Spleen (tissue), 7 donors: ENCODE results near the gene CCDC148.

Experiments
- POLR2A ChIP-seq, 3 donors: fragments of 450-650 bp; IDR thresholded peaks; one replicate each; pipeline ENCODE4 v1.5.1; 2017; ENCODE audit warnings: antibody characterized with exemption in 3 of 3, mild to moderate bottlenecking in 1 of 3
- POLR2AphosphoS5 ChIP-seq, 3 donors: sonication (generic); formaldehyde crosslinking; IDR thresholded peaks; one replicate each; pipeline ENCODE4 v1.5.1; 2017; ENCODE audit warnings: antibody characterized with exemption in 3 of 3
- TF ChIP-seq, protein P1 (sequence below), 11 experiments: fragments of 200-600 bp in 7 of 11; fragments of 450-650 bp in 4 of 11; sonication (generic) in 4 of 11; IDR thresholded peaks in 8 of 11; conservative IDR thresholded peaks in 3 of 11; 1 replicate in 7 of 11; 2 replicates in 4 of 11; pipeline versions ENCODE4 v1.4.0 to v1.8.0; 2016 to 2021; ENCODE audit warnings: antibody characterized with exemption in 11 of 11, inconsistent platforms in 4 of 11, mild to moderate bottlenecking in 1 of 11
- donor health status: DM: no; HTN: no; CAD: no; lungs with moderate emphysema.
- donor health status: DM: no; HTN: no; CAD: no.
- donor health status: DM: no; HTN: no; CAD: no.

DNA sequence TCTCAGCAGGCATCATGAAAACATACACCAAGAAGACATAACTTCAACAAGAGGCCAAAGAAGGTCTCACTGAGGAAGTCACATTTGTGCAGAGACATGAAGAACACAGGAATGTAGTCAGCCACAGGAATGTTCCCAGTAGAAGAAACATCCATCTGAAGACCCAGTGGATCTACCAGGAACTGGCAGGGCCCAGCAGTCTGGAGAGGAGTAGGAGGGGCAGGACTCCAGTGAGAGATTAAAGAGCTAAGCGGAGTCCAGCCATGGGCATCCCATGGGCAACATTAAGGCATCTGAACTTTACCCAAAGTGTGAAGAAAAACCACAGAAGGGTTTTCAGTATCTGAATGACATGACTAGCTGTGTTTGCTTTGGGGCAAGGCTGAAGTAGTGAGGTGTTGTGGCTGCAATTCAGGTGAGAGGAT, 251.8 kb downstream of the CCDC148 start:
- TF ChIP-seq, protein P1, sequence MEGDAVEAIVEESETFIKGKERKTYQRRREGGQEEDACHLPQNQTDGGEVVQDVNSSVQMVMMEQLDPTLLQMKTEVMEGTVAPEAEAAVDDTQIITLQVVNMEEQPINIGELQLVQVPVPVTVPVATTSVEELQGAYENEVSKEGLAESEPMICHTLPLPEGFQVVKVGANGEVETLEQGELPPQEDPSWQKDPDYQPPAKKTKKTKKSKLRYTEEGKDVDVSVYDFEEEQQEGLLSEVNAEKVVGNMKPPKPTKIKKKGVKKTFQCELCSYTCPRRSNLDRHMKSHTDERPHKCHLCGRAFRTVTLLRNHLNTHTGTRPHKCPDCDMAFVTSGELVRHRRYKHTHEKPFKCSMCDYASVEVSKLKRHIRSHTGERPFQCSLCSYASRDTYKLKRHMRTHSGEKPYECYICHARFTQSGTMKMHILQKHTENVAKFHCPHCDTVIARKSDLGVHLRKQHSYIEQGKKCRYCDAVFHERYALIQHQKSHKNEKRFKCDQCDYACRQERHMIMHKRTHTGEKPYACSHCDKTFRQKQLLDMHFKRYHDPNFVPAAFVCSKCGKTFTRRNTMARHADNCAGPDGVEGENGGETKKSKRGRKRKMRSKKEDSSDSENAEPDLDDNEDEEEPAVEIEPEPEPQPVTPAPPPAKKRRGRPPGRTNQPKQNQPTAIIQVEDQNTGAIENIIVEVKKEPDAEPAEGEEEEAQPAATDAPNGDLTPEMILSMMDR (IDR thresholded peaks at IDR 0.05 in 8 of 11, conservative IDR thresholded peaks at IDR 0.05 in 3 of 11) = no peak
- no peak for TF ChIP-seq POLR2A (IDR thresholded peaks at IDR 0.05)
- no peak for TF ChIP-seq POLR2AphosphoS5 (IDR thresholded peaks at IDR 0.05)
